ENCODE results near the gene EHBP1.
"Not testable (repeated sequence)": the region's sequence is repeated elsewhere in the genome, so short reads cannot be mapped to it uniquely, and the experiment has no call there.

The EHBP1 gene

GRCh38 chr2:62705859-62706720, 577 bp downstream of the EHBP1 start:
- DNase-seq: peak; percentile 15

GRCh38 chr2:62706721-62707521, 1.4 kb downstream of the EHBP1 start:
- DNase-seq: no peak

GRCh38 chr2:62708751-62709150, 3.2 kb downstream of the EHBP1 start:
- DNase-seq: no peak

GRCh38 chr2:62711832-62712494, 6.5 kb downstream of the EHBP1 start:
- no peak for DNase-seq

- not testable (repeated sequence) for DNase-seq
Measured at GRCh38 chr2:62713196-62713595, 7.7 kb downstream of the EHBP1 start.

- DNase-seq: no peak
Measured at GRCh38 chr2:62713837-62714236, 8.3 kb downstream of the EHBP1 start.

- no peak for DNase-seq
Measured at GRCh38 chr2:62716768-62717167, 11.3 kb downstream of the EHBP1 start.

GRCh38 chr2:62717503-62718081, 12.1 kb downstream of the EHBP1 start:
- DNase-seq: no peak

GRCh38 chr2:62718225-62718822, 12.8 kb downstream of the EHBP1 start:
- no peak for DNase-seq

- no peak for DNase-seq
Measured at GRCh38 chr2:62719757-62720156, 14.2 kb downstream of the EHBP1 start.

GRCh38 chr2:62722679-62723078, 17.2 kb downstream of the EHBP1 start:
- DNase-seq: no peak

GRCh38 chr2:62723253-62723652, 17.7 kb downstream of the EHBP1 start:
- no peak for DNase-seq

- DNase-seq: no peak
Measured at GRCh38 chr2:62724106-62724505, 18.6 kb downstream of the EHBP1 start.

- peak; percentile 11 for DNase-seq
Measured at GRCh38 chr2:62724886-62725711, 19.6 kb downstream of the EHBP1 start.

- no peak for DNase-seq
Measured at GRCh38 chr2:62725712-62726055, 20.2 kb downstream of the EHBP1 start.

GRCh38 chr2:62727259-62727867, 21.9 kb downstream of the EHBP1 start:
- no peak for DNase-seq

GRCh38 chr2:62727876-62728566, 22.5 kb downstream of the EHBP1 start:
- no peak for DNase-seq

GRCh38 chr2:62731275-62731674, 25.8 kb downstream of the EHBP1 start:
- DNase-seq: no peak

GRCh38 chr2:62732262-62732777, 26.8 kb downstream of the EHBP1 start:
- DNase-seq: no peak

- no peak for DNase-seq
Measured at GRCh38 chr2:62733546-62733945, 28.0 kb downstream of the EHBP1 start.
